HUES6 (cell line): ENCODE data around the gene AHRR.

Experiments
- H3K27ac ChIP-seq: 2 replicates; pipeline ENCODE4 v1.7.0; 2013; ENCODE audit warnings: low read depth, mild to moderate bottlenecking, low read length, inconsistent platforms
- H3K27me3 ChIP-seq: 2 replicates; pipeline ENCODE4 v1.6.1; 2013; ENCODE audit warnings: low read length; ENCODE audit not compliant: control insufficient read depth, insufficient read depth
- H3K36me3 ChIP-seq: 2 replicates; pipeline ENCODE4 v1.6.1; 2013; ENCODE audit warnings: low read length; ENCODE audit not compliant: control insufficient read depth, insufficient read depth
- H3K4me1 ChIP-seq: 2 replicates; pipeline ENCODE4 v1.6.1; 2013; ENCODE audit warnings: low read length; ENCODE audit not compliant: control insufficient read depth, insufficient read depth
- H3K4me3 ChIP-seq: 2 replicates; pipeline ENCODE4 v1.5.1; 2013; ENCODE audit warnings: low read depth, low read length
- H3K9ac ChIP-seq: one replicate; pipeline ENCODE4 v1.6.1; 2013; ENCODE audit warnings: mild to moderate bottlenecking, low read length
- H3K9me3 ChIP-seq: 2 replicates; pipeline ENCODE4 v1.6.1; 2013; ENCODE audit warnings: low read depth, low read length; ENCODE audit not compliant: control insufficient read depth, insufficient read depth

Gene AHRR

GRCh38 chr5:334903-335739 lies 13.6 kb downstream of the AHRR start:
- Histone ChIP-seq H3K4me3 (no peak overlapping the region), H3K4me1 (no peaks in the 10 kb centered on the region), H3K9ac (no peak overlapping the region), H3K36me3 (no peaks in the 10 kb centered on the region), H3K27ac (no peak overlapping the region), H3K9me3 (no peaks in the 10 kb centered on the region), H3K27me3 (0 out of 2 replicates have a peak, but pooled peaks cover 4% of the 10 kb centered on the region)

- H3K36me3 ChIP-seq: no peaks in the 10 kb centered on the region
- H3K4me3 ChIP-seq: no peak overlapping the region
- no peaks in the 10 kb centered on the region for H3K4me1 ChIP-seq
- H3K9me3 ChIP-seq: no peaks in the 10 kb centered on the region
- H3K27me3 ChIP-seq: 0 out of 2 replicates have a peak, but pooled peaks cover 4% of the 10 kb centered on the region
- no peak overlapping the region for H3K27ac ChIP-seq
- H3K9ac ChIP-seq: no peak overlapping the region
Measured at GRCh38 chr5:335740-336038, 14.2 kb downstream of the AHRR start.

GRCh38 chr5:337563-338130 lies 16.1 kb downstream of the AHRR start:
- Histone ChIP-seq H3K4me1 (no peaks in the 10 kb centered on the region), H3K4me3 (no peak overlapping the region), H3K27me3 (peaks cover 11% of the 10 kb centered on the region), H3K9ac (no peak overlapping the region), H3K27ac (no peak overlapping the region), H3K9me3 (no peaks in the 10 kb centered on the region), H3K36me3 (no peaks in the 10 kb centered on the region)

GRCh38 chr5:342501-343460 lies 21.3 kb downstream of the AHRR start:
- peaks cover 23% of the 10 kb centered on the region for H3K27me3 ChIP-seq
- peaks cover 14% of the 10 kb centered on the region for H3K4me1 ChIP-seq
- no peak overlapping the region for H3K27ac ChIP-seq
- no peaks in the 10 kb centered on the region for H3K9me3 ChIP-seq
- no peak overlapping the region for H3K9ac ChIP-seq
- H3K36me3 ChIP-seq: no peaks in the 10 kb centered on the region
- 0 out of 2 replicates have a peak overlapping the region, but pooled peaks have one; percentile 56 for H3K4me3 ChIP-seq

- H3K36me3 ChIP-seq: no peaks in the 10 kb centered on the region
- no peaks in the 10 kb centered on the region for H3K9me3 ChIP-seq
- H3K27ac ChIP-seq: no peak overlapping the region
- peak overlapping the region; percentile 56 for H3K4me3 ChIP-seq
- peaks cover 14% of the 10 kb centered on the region for H3K4me1 ChIP-seq
- peaks cover 23% of the 10 kb centered on the region for H3K27me3 ChIP-seq
- no peak overlapping the region for H3K9ac ChIP-seq
Measured at GRCh38 chr5:343461-344401, 22.2 kb downstream of the AHRR start.

- Histone ChIP-seq H3K9me3 (no peaks in the 10 kb centered on the region), H3K36me3 (no peaks in the 10 kb centered on the region), H3K4me3 (no peak overlapping the region), H3K27me3 (peaks cover 23% of the 10 kb centered on the region), H3K4me1 (peaks cover 14% of the 10 kb centered on the region), H3K27ac (no peak overlapping the region), H3K9ac (no peak overlapping the region)
Measured at GRCh38 chr5:344668-345067, 23.2 kb downstream of the AHRR start.

- H3K4me1 ChIP-seq: peaks cover 18% of the 10 kb centered on the region
- no peaks in the 10 kb centered on the region for H3K9me3 ChIP-seq
- no peak overlapping the region for H3K4me3 ChIP-seq
- H3K9ac ChIP-seq: no peak overlapping the region
- peaks cover 23% of the 10 kb centered on the region for H3K27me3 ChIP-seq
- no peaks in the 10 kb centered on the region for H3K36me3 ChIP-seq
- no peak overlapping the region for H3K27ac ChIP-seq
Measured at GRCh38 chr5:345404-346195, 24.1 kb downstream of the AHRR start.

GRCh38 chr5:346229-346935 lies 24.9 kb downstream of the AHRR start:
- peaks cover 23% of the 10 kb centered on the region for H3K27me3 ChIP-seq
- H3K4me1 ChIP-seq: peaks cover 18% of the 10 kb centered on the region
- H3K4me3 ChIP-seq: no peak overlapping the region
- no peaks in the 10 kb centered on the region; the same call in 1 of the 2 replicates for H3K9me3 ChIP-seq
- H3K36me3 ChIP-seq: no peaks in the 10 kb centered on the region
- H3K27ac ChIP-seq: no peak overlapping the region
- H3K9ac ChIP-seq: no peak overlapping the region

- Histone ChIP-seq H3K27ac (no peak overlapping the region), H3K36me3 (no peaks in the 10 kb centered on the region), H3K9ac (no peak overlapping the region), H3K27me3 (peaks cover 15% of the 10 kb centered on the region), H3K4me1 (peaks cover 18% of the 10 kb centered on the region), H3K4me3 (no peak overlapping the region), H3K9me3 (no peaks in the 10 kb centered on the region; the same call in 1 of the 2 replicates)
Measured at GRCh38 chr5:347712-348284, 26.3 kb downstream of the AHRR start.
